DMS 273 (cell line): Measurements from ENCODE around the gene UPF3A.
"Not testable (repeated sequence)": the region's sequence is repeated elsewhere in the genome, so short reads cannot be mapped to it uniquely, and the experiment has no call there.

Source experiments
- DNase-seq: peaks from one replicate; lab custom pipeline; 2025; ENCODE audit not compliant: unreplicated experiment; lab: John Stamatoyannopoulos, UW

UPF3A gene

DNA sequence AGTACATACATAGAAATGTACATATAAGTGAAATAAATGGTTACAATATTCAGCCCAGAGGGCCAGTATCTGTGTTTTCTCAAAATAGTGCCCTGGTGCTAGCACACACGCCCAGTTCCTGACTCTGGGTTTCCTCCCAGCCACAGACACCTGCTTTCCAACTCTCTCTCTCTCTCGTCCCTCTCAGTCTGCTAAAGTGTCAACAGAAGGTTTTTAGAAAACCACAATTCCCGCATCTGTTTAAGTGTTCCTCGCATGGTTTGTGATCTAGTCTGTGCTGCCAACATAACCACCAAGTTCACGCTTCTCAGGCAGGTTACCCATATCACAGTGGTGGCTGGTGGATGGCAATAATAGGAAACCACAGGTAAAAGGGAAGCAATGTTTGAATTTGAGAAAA, 17.8 kb upstream of the UPF3A start:
- DNase-seq: no peak

DNA sequence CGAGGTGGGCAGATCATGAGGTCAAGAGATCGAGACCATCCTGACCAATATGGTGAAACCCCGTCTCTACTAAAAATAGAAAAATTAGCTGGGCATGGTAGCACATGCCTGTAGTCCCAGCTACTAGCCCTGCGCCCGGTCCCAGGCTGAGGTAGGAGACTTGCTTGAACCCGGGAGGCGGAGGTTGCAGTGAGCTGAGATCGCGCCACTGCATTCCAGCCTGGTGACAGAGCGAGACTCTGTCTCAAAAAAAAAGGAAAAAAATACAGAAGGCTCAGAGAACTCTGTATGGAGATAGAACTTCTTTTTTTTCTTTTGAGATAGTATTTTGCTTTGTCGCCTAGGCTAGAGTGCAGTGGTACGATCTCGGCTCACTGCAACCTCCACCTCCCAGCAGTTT, 17.1 kb upstream of the UPF3A start:
- not testable (repeated sequence) for DNase-seq

DNA sequence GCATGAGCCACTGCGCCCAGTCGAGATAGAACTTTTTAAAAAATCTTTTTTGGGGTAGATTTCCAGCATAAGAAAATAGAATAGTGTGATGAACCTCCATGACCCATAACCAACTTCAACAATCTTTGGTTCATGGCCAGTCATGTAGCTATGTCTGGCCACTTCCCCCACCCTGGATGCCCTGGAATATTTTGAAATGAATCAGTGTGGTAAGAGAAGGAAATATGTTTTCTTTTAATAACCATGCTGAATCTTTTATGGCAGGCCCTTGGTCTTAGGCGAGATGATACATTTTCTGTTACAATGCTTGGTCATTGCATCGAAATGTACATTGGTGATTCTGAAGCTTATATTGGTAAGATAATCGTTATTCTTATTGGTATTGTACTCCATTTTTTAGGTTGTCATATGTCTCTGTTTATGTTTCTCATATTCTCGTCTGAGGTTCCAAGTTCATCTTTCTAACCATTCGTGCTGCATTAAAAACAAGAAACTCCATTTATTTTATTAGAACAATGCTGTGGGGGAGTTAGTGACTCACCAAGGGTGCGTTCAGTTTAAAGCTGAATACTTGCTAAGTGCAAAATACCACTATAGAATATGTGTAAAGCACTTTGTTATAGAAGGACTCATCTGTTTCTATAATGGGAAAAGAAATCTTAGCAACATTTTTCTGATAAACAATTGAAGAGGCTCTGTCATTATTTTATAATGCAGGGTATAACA, 16.4 kb upstream of the UPF3A start:
- no peak for DNase-seq

DNA sequence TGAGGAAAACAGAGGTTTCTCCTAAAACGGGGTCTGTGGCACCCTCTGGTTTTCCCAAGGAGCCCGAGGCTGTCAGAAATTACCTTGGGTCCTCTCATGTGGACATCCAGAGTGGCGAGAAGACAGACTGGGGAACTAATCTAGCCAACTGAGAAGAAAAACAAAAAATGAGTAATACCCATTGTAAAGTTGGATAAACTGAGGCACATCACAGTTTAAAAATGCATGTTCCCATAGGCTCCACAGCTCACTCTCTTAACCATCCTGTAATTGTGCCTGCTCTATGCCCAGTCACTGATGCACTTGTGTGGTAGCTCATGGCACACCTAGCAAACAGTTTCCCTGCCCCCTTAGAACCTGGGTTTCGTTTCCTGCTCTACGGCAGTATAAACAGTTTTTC, 15.2 kb upstream of the UPF3A start:
- no peak for DNase-seq

DNA sequence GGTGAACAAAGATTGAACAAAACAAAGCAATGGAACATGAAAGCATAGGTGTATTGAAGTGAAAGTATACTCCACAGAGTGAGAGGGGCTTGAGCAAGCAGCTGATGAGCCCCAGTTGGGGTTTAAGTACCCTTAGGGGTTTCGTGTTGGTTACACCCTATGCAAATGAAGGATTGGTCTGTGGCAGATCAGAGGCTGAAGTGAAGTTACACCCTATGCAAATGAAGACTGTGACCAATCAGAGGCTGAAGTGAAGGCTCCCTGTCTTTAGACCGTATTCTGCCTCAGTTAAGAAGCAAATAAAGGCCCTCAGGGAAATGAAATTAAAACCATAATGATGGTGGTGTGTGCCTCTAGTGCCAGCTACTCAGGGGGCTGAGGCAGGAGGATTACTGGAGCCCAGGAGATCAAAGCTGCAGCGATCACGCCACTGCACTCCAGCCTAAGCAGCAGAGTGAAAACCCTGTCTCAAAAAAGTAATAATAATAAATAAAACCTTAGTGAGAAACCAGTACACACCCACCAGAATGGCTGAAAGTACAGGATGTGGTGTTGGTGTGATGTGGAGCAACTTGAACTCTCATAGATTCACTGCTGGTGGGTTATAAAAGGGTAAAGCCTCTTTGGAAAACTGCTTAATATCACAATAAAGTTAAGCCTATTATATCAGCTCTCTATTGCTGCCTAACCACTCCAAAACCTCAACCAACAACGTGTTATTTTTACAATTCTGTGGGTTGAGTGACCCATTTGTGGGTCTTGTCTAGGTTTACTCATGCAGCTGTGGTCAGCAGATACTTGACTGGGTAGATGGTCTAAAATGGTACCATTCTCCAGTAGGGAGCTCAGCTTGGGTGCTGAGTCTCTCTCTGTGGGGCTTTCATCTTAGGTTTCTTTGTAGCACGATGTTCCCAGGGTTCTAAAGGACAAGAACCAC, 12.8 kb upstream of the UPF3A start:
- no peak for DNase-seq

DNA sequence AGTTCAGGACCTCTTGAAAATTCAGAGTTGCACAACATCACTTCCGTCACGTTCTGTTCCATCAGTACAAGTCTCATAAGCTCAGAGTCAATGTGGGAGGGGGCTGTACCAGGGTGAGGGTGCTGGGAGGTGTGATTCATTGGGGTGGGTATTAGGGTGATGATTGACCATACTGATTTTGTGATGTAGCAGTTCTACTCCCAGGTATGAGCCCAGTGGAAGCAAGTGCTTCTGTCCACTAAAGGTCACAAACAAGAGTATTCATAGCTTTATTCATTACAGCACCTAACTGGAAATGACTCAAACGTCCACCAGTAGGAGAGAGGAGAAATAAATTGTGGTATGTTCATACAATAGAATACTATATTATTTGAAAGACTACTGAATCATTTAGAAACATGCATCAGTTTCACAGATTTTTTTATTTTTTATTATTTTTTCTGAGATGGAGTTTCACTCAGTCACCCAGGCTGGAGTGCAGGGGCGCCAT, 12.1 kb upstream of the UPF3A start:
- DNase-seq: no peak

DNA sequence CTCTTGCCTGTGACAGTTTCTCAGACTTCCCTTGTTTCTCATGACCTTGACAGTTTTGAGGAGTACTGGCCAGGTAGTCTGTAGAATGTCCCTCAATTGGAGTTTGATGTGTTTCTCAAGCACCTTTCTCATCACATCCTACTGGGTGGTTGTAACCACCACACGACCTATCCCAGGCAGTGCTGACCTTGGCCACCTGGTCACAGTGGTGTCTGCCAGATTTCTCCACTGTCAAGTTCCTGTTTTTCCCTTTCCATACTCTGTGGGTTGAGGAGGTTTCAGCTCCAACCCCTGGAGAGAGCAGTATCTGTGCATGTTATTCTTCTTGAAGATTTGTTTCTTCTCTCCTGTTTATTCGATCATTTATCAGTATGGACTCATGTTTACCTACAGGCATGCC, 8.4 kb upstream of the UPF3A start:
- DNase-seq: no peak

DNA sequence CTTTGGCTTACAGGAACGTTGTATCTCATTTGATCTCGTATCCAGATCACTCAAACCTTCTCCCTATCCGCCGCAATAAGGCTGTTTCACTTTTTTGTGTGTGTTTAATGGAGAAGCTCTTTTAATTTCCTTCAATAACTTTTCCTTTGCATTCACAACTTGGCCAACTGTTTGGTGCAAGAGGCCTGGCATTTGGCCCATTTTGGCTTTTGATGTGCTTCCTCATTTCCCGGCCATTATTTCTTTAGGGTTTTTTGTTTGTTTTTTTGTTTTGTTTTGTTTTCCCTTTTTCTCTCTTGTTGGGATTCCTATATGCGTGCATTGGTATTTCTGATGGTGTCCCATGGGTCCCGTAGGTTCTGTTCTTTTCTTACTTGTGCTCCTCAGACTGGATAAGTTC, 6.1 kb upstream of the UPF3A start:
- DNase-seq: no peak

DNA sequence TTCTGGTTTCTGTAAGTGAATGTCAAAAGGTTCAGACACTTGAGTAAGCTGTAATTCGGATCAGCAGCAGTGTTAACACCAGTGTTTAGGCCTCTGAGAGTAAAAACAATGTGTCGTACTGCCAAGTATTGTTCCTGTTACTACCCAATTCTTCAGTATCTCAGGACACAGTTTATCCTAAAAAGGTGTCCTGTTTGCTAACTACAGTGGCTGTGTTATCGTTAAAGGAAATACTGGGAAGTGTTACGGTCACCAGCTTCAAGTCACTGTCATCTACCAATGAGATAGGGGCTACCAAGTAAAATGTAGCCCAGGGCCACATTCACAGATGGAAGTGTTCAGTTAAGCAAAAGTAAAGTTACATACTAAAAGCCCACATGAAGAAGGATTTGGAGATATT, 2.3 kb upstream of the UPF3A start:
- DNase-seq: no peak

DNA sequence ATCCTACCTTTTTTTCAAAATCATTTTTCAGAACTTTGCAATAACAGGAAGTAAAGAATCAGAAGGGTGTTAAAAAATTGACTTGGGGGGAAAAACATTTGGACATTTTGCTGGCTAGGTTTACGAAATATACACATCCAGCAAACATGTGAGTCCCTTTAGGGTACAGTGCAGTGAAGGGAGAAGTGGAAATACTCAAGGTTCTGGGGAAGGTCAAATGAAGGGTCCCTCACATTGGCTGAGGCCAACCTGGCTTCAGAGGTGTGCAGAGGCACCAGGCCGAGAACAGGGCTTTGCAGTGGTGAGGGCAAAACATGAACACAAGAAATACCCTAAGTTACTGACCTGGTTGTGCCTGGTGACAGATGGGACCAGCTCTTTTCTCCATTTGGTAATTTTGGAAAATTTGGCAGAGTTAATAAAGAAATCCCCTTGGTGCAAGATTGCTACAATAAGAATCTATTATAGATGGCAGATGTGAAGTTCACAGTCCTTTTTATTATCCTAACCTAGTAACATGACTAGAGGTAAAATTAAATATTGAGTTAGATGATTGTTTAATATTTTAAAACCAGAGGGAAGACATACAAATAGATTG, 1.5 kb upstream of the UPF3A start:
- peak; percentile 29 for DNase-seq

DNA sequence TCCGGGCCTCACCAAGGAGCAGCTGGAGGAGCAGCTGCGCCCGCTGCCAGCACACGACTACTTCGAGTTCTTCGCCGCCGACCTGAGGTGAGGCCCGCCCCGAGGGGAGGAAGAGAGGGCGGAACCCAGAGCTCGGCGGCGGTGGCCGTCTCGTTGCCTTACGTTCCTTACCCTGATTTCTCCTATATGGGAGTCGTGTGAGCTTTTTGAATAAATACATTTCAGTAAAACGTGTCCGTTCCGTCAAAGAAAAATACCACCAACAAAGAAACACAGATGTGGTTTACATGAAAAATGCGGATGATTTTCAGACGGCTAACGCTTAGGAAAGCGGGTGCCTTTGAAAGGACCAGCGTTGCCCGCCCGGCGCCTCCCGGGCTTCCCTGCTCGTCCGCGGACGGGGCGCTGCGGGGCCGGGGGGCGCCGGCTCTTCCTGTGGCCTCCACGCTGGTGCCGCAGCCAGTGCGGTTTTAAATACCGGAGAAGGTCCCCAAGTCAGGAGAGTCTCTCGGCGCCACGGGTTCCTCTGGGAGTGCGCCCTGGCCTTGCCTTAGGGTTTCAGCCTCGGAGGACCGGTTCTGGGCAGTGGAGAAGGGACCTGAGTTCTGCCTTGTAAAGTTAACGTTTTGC, 755 bp downstream of the UPF3A start:
- peak; percentile 96 for DNase-seq

DNA sequence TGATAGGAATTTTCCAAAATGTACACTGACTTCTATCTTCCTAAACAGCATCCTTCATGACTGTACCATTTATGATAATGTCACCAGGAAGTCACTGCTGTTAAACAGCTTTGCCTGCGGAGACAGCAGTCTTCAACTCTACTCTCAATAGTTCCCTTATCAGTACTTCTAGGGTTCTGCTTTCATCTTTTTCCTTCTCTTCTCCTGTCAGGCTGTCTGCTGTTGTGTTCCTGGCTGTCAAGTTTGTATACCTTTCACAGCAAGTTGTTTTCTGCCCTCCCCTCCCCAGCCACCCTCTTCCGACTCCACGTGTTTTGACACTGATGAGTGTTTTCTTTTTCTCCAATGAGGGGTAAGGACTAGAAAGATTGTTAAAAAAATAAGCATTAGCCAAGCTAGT, 2.2 kb downstream of the UPF3A start:
- DNase-seq: no peak

DNA sequence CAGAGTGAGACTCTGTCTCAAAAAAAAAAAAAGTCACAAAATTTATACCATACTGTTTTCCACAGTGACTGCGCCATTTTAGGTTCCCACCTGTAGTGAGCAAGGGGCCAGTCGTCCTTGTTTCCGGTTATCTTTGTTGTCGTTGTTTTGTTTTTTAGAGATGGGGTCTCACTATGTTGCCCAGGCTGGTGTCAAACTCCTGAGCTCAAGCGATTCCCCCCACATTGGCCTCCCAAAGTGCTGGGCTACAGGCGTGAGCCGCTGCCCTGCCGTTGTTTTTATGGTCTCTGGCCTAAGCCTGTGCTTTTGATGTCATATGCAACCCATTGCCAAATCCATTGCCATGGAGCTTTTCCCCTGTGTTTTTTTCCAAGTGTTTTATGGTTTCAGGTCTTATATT, 3.3 kb downstream of the UPF3A start:
- DNase-seq: no peak

DNA sequence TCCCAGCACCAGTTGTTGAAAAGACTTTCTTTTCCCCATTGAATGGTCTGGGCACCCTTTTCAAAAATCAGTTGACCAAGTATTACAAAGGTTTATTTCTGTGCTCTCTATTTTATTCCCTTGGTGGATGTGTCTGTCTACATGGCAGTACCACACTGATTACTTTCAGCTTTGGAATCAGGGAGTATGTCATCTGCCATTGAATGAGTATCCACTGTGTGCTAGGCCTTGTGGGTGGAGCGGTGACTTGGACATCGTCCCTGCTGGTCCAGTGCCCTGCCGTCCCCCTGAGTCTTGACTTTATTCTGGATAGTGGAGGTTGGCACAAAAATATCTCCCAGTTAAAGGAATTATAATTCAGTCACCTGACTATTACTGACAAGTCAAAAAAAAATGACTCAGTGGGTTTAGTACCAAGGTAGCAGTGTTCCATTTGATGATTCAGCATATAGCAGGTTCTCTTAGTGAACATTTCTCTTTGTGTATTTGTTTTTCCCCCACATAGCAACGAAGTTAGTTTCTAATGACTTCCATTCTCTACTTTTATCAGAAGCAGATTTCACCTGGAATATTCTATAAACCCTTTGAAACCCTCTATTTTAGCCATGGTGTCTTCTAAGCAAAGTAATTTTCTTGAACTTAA, 3.9 kb downstream of the UPF3A start:
- no peak for DNase-seq

DNA sequence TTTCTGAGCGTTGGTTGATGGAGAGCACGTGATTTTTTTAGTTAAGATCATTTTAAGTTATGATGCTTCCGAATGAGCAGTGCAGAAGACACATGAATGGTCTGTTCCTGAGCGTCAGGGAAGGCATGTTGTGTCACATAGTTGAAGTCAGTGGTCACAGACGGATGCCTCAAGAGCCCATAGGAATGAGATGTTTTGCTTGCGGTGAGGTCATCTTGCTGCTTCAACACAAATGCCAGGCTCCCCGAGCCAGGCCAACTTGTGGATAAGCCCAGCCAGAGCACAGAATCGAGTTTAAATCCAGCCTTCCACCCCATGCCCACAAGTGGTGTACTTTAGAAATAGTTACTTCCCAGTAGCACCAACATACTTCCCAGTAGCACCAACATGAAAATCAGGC, 5.4 kb downstream of the UPF3A start:
- no peak for DNase-seq

DNA sequence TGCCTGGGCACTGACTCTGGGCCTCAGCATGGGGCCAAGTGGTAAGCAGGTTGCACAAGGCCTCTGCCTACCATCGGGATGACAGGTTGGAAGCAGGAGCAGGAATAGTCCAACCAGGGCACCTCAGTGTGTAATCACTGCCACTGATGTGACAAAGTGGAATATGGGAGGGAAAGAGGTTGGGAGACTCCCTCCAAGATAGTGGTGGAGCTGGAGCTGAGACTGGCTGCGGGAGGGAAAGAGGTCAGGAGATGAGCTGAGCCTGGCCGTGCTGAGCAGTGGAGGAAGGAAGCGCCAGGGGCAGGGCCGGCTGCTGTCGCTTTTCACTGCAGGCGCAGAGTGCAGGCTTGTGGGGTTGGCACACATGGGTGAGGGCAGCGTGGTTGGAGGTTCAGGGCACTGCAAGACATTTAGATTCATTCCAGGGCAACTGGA, 6.8 kb downstream of the UPF3A start:
- DNase-seq: no peak

DNA sequence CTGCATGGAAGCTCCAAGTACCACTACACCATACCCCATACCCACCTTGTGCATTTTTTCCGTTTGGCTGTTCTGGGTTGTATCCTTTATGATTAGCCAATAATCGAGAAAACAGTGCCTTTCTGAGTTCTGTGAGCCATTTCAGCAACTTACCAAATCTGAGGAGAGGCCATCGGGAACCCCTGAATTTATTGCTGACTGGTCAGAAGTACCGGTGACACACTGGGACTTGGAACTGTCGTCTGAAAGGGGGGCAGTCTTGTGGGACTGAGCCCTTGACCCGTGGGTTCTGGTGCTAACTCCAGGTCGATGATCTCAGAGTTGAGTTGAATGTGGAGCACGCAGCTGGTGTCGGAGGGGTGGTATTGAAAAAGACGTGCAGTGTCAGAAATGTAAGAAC, 15.0 kb downstream of the UPF3A start:
- DNase-seq: no peak

DNA sequence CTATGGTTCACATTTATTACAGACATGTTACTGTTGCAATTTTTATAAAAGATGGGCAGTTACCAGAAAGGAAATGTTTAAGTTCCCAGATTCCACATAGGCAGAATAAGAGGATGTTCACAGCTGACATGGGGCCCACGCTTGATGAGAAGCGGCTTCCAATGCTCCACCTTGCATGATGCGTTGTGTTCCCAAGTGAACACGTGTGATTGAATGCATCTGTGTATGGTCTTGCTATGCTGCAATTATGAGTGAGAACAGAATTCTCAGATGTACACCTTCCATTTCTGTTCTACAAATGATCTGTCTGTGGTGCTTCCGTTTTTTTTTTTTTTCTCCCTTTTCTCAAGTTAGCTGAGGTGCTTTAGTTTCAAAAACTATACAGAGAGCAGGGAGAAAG, 15.5 kb downstream of the UPF3A start:
- DNase-seq: no peak

DNA sequence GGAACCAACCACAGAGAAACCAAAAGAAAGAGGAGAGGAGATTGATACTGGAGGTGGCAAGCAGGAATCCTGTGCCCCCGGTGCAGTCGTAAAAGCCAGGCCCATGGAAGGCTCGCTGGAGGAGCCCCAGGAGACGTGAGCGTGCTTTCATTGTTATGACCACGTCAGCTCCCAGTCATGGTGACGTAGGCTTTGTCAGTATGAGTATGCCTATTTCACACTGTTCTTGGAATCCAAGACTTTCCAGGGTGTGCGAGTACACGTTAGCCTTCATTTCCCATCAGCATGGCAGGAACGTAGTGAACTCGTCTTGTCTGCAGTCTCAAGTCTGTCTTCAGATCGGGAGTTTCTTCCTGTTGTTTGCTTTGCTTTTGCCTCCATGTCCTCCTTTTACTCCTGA, 17.5 kb downstream of the UPF3A start:
- DNase-seq: no peak

DNA sequence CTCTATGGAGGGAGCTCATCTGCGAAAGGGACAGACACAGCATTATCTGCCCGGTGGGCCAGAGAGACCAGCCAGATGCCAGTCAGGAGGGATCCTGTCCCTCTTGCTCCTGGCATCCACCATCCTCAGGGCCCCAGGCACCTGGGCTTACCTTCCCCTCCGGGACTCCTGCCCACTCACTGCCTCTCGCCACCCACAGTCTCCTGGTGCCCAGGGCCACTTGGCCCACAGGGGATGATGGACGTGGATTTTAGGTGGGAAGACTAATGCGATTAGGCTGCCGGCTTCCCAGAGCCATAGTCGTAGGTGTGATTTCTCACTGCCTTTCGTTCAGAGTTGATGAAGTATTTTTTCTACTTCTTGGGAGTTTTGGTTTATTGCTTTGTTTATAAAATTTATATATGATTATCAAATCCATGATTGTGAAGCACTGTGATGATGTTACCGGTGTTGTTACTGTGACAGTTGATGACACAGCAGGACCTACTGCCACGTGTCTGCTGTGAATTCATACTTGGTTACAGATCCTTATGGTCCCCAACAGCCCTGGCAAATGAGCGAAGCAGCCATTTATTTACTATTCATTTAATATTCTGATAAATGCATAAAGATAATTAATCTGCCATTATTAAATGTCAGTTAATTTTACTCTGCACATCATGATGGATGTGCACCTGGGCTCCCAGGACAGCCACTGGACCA, 18.4 kb downstream of the UPF3A start:
- no peak for DNase-seq
